GM21447 (cell line): ENCODE data around the gene WNT9B.

Source experiments
- ATAC-seq: cut with Tn5 transposase; IDR thresholded peaks from one replicate; pipeline ENCODE4 v1.9.1; 2021; ENCODE audit not compliant: unreplicated experiment

WNT9B gene

GRCh38 chr17:46853896-46854444, 2.6 kb downstream of the WNT9B start:
- no peak for ATAC-seq

DNA sequence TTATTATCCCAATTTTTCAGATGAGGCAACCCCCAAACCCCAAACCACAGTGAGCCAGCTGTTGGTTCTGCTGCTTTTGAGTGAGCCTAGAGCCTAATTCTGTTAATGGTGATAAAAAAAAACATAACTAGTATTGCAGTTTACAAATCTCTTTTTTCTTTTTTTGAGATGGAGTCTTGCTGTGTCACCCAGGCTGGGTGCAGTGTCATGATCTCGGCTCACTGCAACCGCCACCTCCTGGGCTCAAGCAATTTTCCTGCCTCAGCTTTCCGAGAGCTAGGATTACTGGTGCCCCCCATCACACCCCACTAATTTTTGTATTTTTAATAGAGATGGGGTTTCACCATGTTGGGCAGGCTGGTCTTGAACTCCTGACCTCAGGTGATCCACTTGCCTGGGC, 3.1 kb downstream of the WNT9B start:
- no peak for ATAC-seq

- no peak for ATAC-seq
Observed at GRCh38 chr17:46854948-46855347, 3.6 kb downstream of the WNT9B start.

- no peak for ATAC-seq
Observed at GRCh38 chr17:46857600-46857999, 6.2 kb downstream of the WNT9B start.

GRCh38 chr17:46859996-46860395, 8.6 kb downstream of the WNT9B start:
- no peak for ATAC-seq

DNA sequence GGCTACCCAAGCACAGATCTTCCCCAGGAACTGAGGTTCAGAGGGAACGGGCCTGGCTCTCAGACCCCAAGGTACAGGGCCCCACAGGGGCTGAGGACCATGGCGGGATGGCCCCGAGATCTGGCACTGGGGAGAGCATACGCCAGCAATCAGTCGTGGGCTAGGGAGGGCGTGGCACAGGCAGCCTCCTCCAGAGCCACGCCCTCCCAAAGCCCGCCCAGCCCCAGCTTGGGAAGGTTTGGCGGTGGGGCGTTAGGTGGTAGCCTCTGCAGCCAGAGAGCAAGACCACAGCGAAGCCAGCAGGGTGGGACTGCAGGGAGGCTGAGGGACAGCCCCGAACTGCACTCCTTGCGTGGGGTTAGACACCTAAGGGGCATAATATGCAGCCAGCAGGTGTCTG, 11.6 kb downstream of the WNT9B start:
- no peak for ATAC-seq

DNA sequence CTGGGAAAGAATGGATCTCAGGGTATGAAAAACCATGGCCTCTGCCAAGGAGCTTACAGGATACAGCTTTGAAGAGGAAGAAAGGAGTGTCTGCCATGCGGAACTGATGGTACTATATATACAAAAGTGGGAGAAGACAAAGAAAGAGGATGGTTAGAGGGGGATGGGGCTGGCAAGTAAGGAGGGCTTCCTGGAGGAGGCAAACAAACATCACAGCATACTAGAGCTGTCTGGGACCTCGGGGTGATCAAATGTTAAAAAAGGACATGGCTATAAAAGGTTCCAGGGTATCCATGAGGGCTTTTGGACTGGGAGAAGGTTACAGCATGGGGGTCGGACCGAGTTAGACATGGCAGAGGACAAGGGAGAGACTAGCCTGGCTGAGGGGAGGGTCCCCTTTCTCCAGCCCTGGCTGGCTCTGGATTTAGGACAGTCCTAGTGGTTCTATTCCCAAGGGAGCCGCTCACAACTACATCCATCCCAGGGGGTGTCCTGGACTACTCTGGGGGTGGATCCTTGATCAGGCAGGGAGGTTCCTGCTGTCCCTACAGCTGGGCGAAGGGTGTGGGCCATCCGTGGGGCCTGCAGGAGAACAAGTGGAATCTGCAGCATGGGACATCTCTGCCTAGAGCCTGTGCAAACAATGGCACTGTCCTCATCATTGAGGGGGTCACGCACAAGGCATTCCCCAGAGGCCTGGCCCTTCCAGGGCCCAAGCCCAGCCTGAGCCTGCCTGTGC, 12.2 kb downstream of the WNT9B start:
- ATAC-seq, result no peak

DNA sequence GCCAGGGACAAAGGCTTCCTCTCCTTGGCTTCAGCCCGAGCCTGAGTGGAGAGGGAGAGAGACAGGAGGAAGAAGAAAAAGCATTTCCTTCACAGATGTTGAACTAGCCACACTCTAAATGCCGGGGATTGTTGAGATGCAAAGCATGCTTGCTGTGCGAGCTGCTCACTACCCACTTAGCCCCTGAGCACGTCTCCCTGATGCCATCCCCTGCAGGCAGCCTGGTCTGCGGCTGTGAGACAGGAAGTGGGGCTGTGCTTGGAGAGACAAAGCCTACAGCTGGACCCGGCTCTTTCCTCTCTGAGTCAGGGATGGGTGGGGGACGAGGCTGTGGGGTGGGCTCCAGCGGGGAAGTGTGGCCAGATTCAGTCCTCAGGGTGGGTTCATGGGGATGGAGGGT, 13.7 kb downstream of the WNT9B start:
- no peak for ATAC-seq

- ATAC-seq, result no peak
Observed at GRCh38 chr17:46866325-46866724, 14.9 kb downstream of the WNT9B start.

DNA sequence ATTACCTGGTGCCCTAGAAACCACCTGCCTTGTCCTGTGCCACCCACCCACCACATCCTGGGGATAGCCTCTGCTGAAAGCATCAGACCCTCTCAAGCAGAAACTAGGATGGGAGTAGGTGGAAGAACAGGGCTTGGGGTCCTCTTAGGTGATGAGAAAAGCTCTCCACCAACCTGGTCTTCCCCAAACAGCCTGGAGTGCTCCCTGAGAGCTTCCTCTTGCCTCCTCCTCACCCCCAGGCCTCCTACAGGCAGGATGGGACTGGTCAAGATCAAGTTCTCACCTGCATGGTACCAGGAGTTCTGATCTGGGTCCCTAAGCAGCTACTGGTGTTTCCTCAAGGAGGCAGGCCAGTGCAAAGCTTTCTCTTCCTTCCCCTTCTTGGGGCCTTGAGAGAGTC, 15.4 kb downstream of the WNT9B start:
- no peak for ATAC-seq

- no peak for ATAC-seq
Observed at GRCh38 chr17:46868689-46869187, 17.4 kb downstream of the WNT9B start.

GRCh38 chr17:46869296-46869695, 17.9 kb downstream of the WNT9B start:
- ATAC-seq, result no peak

DNA sequence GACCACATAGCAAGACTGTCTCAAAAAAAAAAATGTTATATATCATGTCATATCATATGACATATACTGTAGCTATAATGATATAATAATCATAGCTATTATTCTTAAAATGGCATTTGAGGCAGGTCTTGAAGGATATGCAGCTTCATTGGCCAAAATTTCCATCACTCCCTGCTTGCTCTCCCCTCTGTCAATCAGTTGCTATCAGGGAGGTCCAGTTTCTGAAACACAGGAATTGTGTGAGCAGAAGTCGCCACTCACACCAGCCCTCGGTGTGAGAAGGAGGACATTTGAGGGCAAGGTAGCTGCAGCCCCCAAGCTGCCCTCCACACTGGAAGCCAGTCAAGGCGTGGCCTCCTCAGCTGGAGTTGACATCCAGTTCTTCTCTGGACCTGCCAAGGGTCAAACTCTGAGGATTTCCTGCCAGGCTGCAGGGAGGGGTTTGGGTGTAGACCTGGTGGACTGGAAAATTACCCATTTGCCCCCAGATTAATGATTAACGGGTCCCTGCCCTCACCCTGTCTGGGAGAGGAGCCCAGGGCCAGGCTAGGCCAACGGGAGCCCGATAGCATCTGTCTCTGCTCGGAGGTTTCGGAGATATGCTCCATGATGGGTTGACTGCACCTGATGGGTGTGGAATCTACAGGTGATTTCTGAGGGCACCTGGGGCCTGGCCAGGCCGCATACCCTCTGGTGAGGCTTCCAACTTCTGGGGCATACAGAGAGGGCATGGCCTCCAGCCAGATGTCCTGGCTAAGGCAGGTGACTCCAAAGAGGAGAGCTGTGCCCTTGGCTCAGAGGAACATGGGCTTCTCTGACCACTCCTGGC, 18.8 kb downstream of the WNT9B start:
- ATAC-seq, result no peak

DNA sequence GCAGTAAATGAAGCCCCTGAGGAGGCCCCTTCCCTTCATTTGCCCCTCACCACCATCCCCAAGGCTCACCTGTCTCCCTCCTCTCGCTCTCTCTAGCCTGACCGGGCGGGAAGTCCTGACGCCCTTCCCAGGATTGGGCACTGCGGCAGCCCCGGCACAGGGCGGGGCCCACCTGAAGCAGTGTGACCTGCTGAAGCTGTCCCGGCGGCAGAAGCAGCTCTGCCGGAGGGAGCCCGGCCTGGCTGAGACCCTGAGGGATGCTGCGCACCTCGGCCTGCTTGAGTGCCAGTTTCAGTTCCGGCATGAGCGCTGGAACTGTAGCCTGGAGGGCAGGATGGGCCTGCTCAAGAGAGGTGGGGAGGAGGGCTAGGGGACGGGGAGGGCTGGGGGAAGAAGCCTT, 21.0 kb downstream of the WNT9B start:
- ATAC-seq, result no peak

GRCh38 chr17:46873941-46874645, 22.7 kb downstream of the WNT9B start:
- ATAC-seq, result no peak

DNA sequence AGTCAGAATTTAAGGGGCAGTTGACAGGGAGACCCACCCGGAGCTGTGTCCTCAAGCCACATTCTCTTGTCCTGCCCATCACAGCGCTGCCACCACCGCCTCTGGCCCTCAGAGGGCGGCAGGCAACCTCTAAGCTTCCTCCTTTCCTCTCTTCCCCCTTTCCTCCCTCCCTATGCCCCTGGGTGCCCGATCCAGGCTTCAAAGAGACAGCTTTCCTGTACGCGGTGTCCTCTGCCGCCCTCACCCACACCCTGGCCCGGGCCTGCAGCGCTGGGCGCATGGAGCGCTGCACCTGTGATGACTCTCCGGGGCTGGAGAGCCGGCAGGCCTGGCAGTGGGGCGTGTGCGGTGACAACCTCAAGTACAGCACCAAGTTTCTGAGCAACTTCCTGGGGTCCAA, 23.5 kb downstream of the WNT9B start:
- no peak for ATAC-seq

DNA sequence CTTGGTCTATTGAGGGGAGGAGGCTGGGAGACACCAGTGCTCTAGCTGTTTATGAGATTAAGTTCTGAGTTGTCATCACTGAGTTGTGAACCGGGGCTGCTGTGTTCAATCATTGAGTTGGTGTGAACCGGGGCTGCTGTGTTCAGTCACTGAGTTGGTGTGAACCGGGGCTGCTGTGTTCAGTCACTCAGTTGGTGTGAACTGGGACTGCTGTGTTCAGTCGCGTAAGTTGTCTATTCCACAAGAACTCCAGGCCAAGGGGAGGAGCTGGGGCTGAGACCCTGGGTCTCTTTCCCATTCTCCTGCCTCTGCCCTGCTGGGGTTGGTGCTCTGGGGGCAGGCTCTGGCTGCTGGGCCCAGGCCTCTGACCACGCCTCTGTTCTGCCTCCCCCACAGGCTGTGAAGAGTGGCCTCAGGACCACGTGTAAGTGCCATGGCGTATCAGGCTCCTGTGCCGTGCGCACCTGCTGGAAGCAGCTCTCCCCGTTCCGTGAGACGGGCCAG, 24.5 kb downstream of the WNT9B start:
- ATAC-seq, result no peak

DNA sequence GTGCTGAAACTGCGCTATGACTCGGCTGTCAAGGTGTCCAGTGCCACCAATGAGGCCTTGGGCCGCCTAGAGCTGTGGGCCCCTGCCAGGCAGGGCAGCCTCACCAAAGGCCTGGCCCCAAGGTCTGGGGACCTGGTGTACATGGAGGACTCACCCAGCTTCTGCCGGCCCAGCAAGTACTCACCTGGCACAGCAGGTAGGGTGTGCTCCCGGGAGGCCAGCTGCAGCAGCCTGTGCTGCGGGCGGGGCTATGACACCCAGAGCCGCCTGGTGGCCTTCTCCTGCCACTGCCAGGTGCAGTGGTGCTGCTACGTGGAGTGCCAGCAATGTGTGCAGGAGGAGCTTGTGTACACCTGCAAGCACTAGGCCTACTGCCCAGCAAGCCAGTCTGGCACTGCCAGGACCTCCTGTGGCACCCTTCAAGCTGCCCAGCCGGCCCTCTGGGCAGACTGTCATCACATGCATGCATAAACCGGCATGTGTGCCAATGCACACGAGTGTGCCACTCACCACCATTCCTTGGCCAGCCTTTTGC, 25.0 kb downstream of the WNT9B start:
- no peak for ATAC-seq

GRCh38 chr17:46876926-46877325, 25.5 kb downstream of the WNT9B start:
- no peak for ATAC-seq

DNA sequence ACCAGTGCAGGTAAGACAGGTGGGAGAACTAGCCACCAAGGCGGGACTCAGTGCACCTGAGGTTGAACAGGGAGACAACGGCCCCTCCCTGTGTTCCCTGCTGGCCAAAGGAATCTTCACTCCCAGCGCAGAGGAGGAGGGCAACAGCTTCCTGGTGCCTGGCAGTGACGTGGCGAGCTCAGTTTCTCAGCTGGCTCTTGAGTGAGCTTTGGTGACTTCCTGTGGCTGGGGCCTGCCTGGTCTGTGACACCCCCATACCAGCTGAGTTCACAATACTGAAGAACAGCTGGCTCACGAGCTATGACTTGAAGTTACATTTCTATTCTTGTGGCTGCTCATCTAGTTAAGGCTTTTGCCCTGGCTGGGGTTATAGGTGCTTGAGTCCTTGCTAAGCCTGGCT, 26.1 kb downstream of the WNT9B start:
- no peak for ATAC-seq

- ATAC-seq, result no peak
Observed at GRCh38 chr17:46878055-46878454, 26.7 kb downstream of the WNT9B start.
